Rectal smooth muscle tissue (tissue), 1 donor: Measurements from ENCODE around the gene PODNL1.
"Not testable (repeated sequence)": the region's sequence is repeated elsewhere in the genome, so short reads cannot be mapped to it uniquely, and the experiment has no call there.

Experiments
- H3K27ac ChIP-seq: one replicate; pipeline ENCODE4 v1.7.0; 2013; ENCODE audit warnings: low read depth, low read length, inconsistent platforms
- H3K27me3 ChIP-seq: one replicate; pipeline ENCODE4 v1.7.0; 2013; ENCODE audit warnings: low read length; ENCODE audit not compliant: control insufficient read depth, insufficient read depth
- H3K36me3 ChIP-seq: one replicate; pipeline ENCODE4 v1.7.0; 2013; ENCODE audit warnings: low read length; ENCODE audit not compliant: control insufficient read depth, insufficient read depth
- H3K4me1 ChIP-seq: one replicate; pipeline ENCODE4 v1.7.0; 2013; ENCODE audit warnings: low read length; ENCODE audit not compliant: control insufficient read depth, insufficient read depth
- H3K4me3 ChIP-seq: one replicate; pipeline ENCODE4 v1.7.0; 2013; ENCODE audit warnings: low read length
- H3K9ac ChIP-seq: one replicate; pipeline ENCODE4 v1.7.0; 2013; ENCODE audit warnings: low read length

The PODNL1 gene

GRCh38 chr19:13926715-13927114, 11.5 kb downstream of the PODNL1 start:
- Histone ChIP-seq H3K27ac (no peak overlapping the region), H3K36me3 (peaks cover 26% of the 10 kb centered on the region), H3K27me3 (no peaks in the 10 kb centered on the region)

DNA sequence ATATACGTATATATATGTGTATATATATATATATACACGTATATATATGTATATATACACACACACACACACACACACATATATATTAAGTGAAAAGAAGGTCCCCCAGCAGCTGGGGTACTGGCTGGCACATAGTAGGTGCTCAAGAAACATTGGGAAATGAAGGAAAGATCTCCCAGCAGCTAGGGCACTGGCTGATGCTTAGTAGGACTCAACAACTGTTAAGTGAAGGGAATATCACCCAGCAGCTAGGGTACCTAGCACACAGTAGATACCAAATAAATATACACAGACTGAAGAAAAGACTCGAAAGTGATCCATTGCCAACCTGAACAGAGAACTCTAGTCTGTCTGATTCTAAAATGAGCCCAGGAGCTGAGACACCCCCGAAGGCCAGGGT, 12.2 kb downstream of the PODNL1 start:
- Histone ChIP-seq H3K4me3 (no peak overlapping the region), H3K36me3 (peaks cover 32% of the 10 kb centered on the region), H3K9ac (no peak overlapping the region), H3K27me3 (no peaks in the 10 kb centered on the region), H3K4me1 (no peaks in the 10 kb centered on the region), H3K27ac (no peak overlapping the region)

More at GRCh38 chr19:13926715-13927114, 11.5 kb downstream of the PODNL1 start:
- Histone ChIP-seq H3K4me1 (no peaks in the 10 kb centered on the region), H3K9ac (no peak overlapping the region), H3K4me3 (no peak overlapping the region)

DNA sequence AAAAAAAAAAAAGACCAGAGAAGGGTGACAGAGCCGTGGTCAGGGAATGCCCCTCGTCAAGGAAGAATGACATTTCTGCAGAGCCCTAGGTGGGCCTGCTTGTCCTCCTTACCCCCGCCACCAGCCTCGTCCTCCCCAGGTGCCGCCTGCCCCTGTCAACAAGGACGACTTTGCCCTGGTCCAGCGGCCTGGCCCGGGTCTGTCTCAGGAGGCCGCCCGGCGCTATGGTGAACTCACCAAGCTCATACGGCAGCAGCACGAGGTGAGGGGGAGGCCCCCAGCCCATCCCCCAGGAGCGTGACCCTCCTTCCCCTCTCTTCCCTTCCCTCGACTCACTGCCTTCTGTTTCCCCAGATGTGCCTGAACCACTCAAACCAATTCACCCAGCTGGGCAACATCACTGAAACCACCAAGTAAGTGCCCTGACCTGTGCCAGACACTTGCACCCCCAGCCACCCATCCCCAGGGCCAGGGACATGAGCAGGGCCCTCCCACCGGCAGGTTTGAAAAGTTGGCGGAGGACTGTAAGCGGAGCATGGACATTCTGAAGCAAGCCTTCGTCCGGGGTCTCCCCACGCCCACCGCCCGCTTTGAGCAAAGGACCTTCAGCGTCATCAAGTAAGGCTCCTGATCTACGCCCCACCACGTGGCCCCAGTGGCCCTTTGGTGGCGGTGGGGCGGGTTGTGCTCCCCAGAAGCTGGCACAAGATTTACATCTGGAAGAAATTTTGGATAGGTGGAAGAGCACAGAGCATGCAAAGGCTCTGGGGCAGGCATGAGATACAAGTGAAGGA, 14.8 kb downstream of the PODNL1 start:
- H3K4me1 ChIP-seq: no peaks in the 10 kb centered on the region
- peaks cover 41% of the 10 kb centered on the region for H3K36me3 ChIP-seq
- no peak overlapping the region for H3K27ac ChIP-seq
- H3K9ac ChIP-seq: no peak overlapping the region
- no peaks in the 10 kb centered on the region for H3K27me3 ChIP-seq
- no peak overlapping the region for H3K4me3 ChIP-seq

GRCh38 chr19:13922118-13922517, 16.1 kb downstream of the PODNL1 start:
- H3K4me1 ChIP-seq, H3K27me3 ChIP-seq, H3K9ac ChIP-seq, H3K27ac ChIP-seq, H3K4me3 ChIP-seq: not testable (repeated sequence)
- peaks cover 37% of the 10 kb centered on the region for H3K36me3 ChIP-seq

GRCh38 chr19:13920940-13921747, 17.1 kb downstream of the PODNL1 start:
- H3K4me3 ChIP-seq: no peak overlapping the region
- H3K36me3 ChIP-seq: peaks cover 34% of the 10 kb centered on the region
- no peak overlapping the region for H3K27ac ChIP-seq
- H3K4me1 ChIP-seq: no peaks in the 10 kb centered on the region
- H3K27me3 ChIP-seq: no peaks in the 10 kb centered on the region
- H3K9ac ChIP-seq: no peak overlapping the region

DNA sequence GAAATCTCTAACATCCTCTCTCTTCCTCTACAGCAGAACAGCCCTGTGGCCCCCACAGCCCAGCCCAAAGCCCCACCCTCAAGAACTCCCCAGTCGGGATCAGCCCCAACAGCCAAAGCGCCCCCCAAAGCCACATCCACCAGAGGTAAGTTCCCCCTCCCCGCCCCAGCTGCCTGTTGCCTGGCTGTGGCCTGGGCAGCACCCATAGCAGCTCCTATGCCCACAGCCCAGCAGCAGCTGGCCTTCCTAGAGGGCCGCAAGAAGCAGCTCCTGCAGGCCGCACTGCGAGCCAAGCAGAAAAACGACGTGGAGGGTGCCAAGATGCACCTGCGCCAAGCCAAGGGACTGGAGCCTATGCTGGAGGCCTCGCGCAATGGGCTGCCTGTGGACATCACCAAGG, 17.7 kb downstream of the PODNL1 start:
- H3K9ac ChIP-seq: no peak overlapping the region
- H3K27me3 ChIP-seq: no peaks in the 10 kb centered on the region
- peaks cover 35% of the 10 kb centered on the region for H3K36me3 ChIP-seq
- H3K27ac ChIP-seq: no peak overlapping the region
- H3K4me3 ChIP-seq: no peak overlapping the region
- no peaks in the 10 kb centered on the region for H3K4me1 ChIP-seq

GRCh38 chr19:13918726-13919411, 19.3 kb downstream of the PODNL1 start:
- H3K4me1 ChIP-seq: no peaks in the 10 kb centered on the region
- no peak overlapping the region for H3K4me3 ChIP-seq
- peaks cover 37% of the 10 kb centered on the region for H3K36me3 ChIP-seq
- no peak overlapping the region for H3K27ac ChIP-seq
- H3K27me3 ChIP-seq: no peaks in the 10 kb centered on the region
- H3K9ac ChIP-seq: no peak overlapping the region

GRCh38 chr19:13917888-13918406, 20.3 kb downstream of the PODNL1 start:
- Histone ChIP-seq H3K4me3 (no peak overlapping the region), H3K36me3 (peaks cover 35% of the 10 kb centered on the region), H3K27ac (no peak overlapping the region), H3K27me3 (no peaks in the 10 kb centered on the region), H3K4me1 (no peaks in the 10 kb centered on the region), H3K9ac (no peak overlapping the region)

DNA sequence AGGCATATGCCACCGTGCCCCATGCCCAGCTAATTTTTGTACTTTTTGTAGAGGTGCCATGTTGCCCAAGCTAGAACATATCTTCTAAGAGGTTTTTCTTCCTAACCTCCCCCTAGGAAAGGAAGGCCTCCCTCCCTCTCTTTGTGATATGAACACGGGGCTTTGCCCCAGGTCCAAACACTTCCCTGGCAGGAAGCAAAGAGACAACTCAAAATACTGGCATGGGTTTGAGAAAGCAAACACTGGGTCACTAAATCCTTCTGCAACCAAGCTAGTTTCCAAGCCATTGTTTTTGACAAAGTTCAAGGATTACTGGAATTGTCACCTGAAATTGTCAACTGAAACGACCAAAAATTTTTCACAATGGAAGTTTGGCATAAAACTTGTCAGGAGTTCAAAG, 23.4 kb downstream of the PODNL1 start:
- peaks cover 23% of the 10 kb centered on the region for H3K36me3 ChIP-seq
- H3K27me3 ChIP-seq: no peaks in the 10 kb centered on the region
- no peak overlapping the region for H3K27ac ChIP-seq
- no peaks in the 10 kb centered on the region for H3K4me1 ChIP-seq
- no peak overlapping the region for H3K9ac ChIP-seq
- H3K4me3 ChIP-seq: no peak overlapping the region

DNA sequence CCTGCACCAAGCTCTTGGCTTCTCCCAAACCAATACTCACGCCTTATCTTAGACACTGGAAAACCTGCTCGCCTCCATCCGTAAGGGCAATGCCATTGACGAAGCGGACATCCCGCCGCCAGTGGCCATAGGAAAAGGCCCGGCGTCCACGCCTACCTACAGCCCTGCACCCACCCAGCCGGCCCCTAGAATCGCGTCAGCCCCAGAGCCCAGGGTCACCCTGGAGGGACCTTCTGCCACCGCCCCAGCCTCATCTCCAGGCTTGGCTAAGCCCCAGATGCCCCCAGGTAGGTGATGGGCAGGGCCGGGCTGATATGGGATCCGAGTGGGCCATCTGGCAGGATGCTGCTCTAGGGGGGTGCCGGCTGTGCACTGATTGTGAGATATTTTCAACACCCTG, 24.9 kb downstream of the PODNL1 start:
- Histone ChIP-seq H3K36me3 (peaks cover 20% of the 10 kb centered on the region), H3K4me1 (no peaks in the 10 kb centered on the region), H3K27ac (no peak overlapping the region), H3K9ac (no peak overlapping the region), H3K4me3 (no peak overlapping the region), H3K27me3 (no peaks in the 10 kb centered on the region)

- no peaks in the 10 kb centered on the region for H3K27me3 ChIP-seq
- H3K36me3 ChIP-seq: peaks cover 10% of the 10 kb centered on the region
- H3K4me3 ChIP-seq: no peak overlapping the region
- no peak overlapping the region for H3K9ac ChIP-seq
- no peak overlapping the region for H3K27ac ChIP-seq
- peaks cover 7% of the 10 kb centered on the region for H3K4me1 ChIP-seq
These were observed 28.8 kb downstream of the PODNL1 start for GRCh38 chr19:13909430-13909829.

DNA sequence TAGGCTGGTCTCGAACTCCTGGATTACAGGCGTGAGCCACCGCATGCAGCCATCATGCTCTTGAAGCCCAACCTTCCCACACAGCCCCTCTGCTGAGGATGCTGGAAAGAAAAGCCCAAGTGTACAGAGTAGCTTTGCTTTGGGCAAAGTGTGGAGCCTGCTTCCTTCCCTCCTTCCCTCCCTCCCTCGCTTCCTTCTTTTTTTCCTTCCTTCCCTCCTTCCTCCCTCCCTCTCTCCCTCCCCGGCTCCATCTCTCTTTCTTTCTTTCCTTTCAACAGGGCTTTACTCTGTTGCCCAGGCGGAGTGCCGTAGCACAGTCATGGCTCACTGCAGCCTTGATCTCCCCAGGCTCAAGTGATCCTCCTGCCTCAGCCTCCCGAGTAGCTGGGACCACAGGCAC, 29.5 kb downstream of the PODNL1 start:
- no peak overlapping the region for H3K9ac ChIP-seq
- no peak overlapping the region for H3K27ac ChIP-seq
- H3K4me3 ChIP-seq: no peak overlapping the region
- peaks cover 7% of the 10 kb centered on the region for H3K4me1 ChIP-seq
- no peaks in the 10 kb centered on the region for H3K27me3 ChIP-seq
- peaks cover 10% of the 10 kb centered on the region for H3K36me3 ChIP-seq
